OCI-LY7 (cell line): ENCODE data around the gene BDKRB2. TPM values are rescaled to one million over a fixed set of nuclear protein-coding genes. Genes with fewer than 3 reads are reported as not detected.

Experiments used
- BruUV-seq: library from RNA; stranded (reverse); fragments of 400-500 nt; replicated peaks from 2 replicates; lab custom pipeline; 2021; lab: Mats Ljungman, UMichigan
- CTCF ChIA-PET: fragments of 300-600 bp; sonication (Branson Sonifier 250); formaldehyde crosslinking; loops from one replicate; lab custom pipeline; 2022; ENCODE audit warnings: antibody characterized with exemption; ENCODE audit not compliant: unreplicated experiment; lab: Charles Lee
- POLR2A ChIA-PET: fragments of 300-600 bp; sonication (Branson Sonifier 250); formaldehyde crosslinking; loops from one replicate; lab custom pipeline; 2022; ENCODE audit warnings: antibody characterized with exemption; lab: Charles Lee
- DNase-seq: peaks from one replicate; pipeline ENCODE4 v3.0.0-alpha.2; 2015; ENCODE audit warnings: low spot score
- H2AFZ ChIP-seq: fragments of 200-600 bp; sonication (generic), shearing (Covaris generic); 2 replicates; pipeline ENCODE4 v1.6.1; 2014; ENCODE audit warnings: mild to moderate bottlenecking, antibody characterized with exemption, low read length, moderate library complexity
- H3K27ac ChIP-seq: fragments of 200-600 bp; sonication (generic); 2 replicates; pipeline ENCODE4 v1.5.1; 2014; ENCODE audit warnings: mixed run types, low read depth, mild to moderate bottlenecking, moderate library complexity, low read length, inconsistent platforms; ENCODE audit not compliant: poor library complexity, severe bottlenecking
- H3K36me3 ChIP-seq: fragments of 200-600 bp; sonication (generic); 2 replicates; pipeline ENCODE4 v1.6.1; 2014; ENCODE audit warnings: mild to moderate bottlenecking, antibody characterized with exemption, low read length, moderate library complexity, mixed read lengths; ENCODE audit not compliant: insufficient read depth
- H3K4me1 ChIP-seq: fragments of 200-600 bp; sonication (generic); 2 replicates; pipeline ENCODE4 v1.5.1; 2014; ENCODE audit warnings: mild to moderate bottlenecking, low read length; ENCODE audit not compliant: insufficient read depth, poor library complexity, severe bottlenecking
- H3K4me2 ChIP-seq: fragments of 200-600 bp; sonication (generic); 2 replicates; pipeline ENCODE4 v1.6.1; 2014; ENCODE audit warnings: mild to moderate bottlenecking, low read length
- H3K4me3 ChIP-seq: fragments of 200-600 bp; sonication (generic); 2 replicates; pipeline ENCODE4 v1.5.1; 2014; ENCODE audit warnings: mild to moderate bottlenecking, low read depth, low read length; ENCODE audit not compliant: poor library complexity, severe bottlenecking
- H3K79me2 ChIP-seq: fragments of 200-600 bp; sonication (generic); 2 replicates; pipeline ENCODE4 v1.6.1; 2016; ENCODE audit warnings: low read depth, mild to moderate bottlenecking, low read length, moderate library complexity, mixed read lengths; ENCODE audit not compliant: insufficient read depth
- H3K9me2 ChIP-seq: fragments of 200-600 bp; sonication (generic); 2 replicates; pipeline ENCODE4 v1.6.1; 2016; ENCODE audit warnings: mild to moderate bottlenecking, low read length, mixed read lengths; ENCODE audit not compliant: insufficient read depth
- H3K9me3 ChIP-seq: fragments of 200-600 bp; sonication (generic); 2 replicates; pipeline ENCODE4 v1.6.1; 2014; ENCODE audit warnings: mild to moderate bottlenecking, mixed run types, low read length, mixed read lengths
- H4K20me1 ChIP-seq: fragments of 200-600 bp; sonication (generic); 2 replicates; pipeline ENCODE4 v1.6.1; 2014; ENCODE audit warnings: mild to moderate bottlenecking, antibody characterized with exemption, low read length, moderate library complexity, mixed read lengths; ENCODE audit not compliant: insufficient read depth
- CTCF ChIP-seq: fragments of 200-600 bp; sonication (generic); conservative IDR thresholded peaks from 2 replicates; pipeline ENCODE4 v1.5.1; 2014; ENCODE audit warnings: mild to moderate bottlenecking, antibody characterized with exemption, low read length, moderate library complexity, mixed read lengths
- EZH2phosphoT487 ChIP-seq: fragments of 200-600 bp; sonication (generic); IDR thresholded peaks from 2 replicates; pipeline ENCODE4 v1.6.1; 2018; ENCODE audit warnings: low read depth, borderline replicate concordance, mild to moderate bottlenecking, mixed run types, antibody characterized with exemption, low read length, moderate library complexity, mixed read lengths
- intact Hi-C: fragments of 100-400 bp; cut with micrococcal nuclease; formaldehyde crosslinking; loops from one replicate; pipeline ENCODE4 v1.10.0; 2022; ENCODE audit not compliant: unreplicated experiment
- total RNA-seq, 2 experiments: library from RNA; depleted of rRNA in 1 of 2; stranded (reverse); fragments of >200 nt in 1 of 2; shearing (Covaris generic) in 1 of 2; gene quantifications; 2 replicates each; pipeline ENCODE4 v1.2.3, GENCODE V29; 2014 to 2022

BDKRB2 gene
- total RNA-seq, 2 experiments from 2014 or later: 0.17 TPM; not detected in 1

GRCh38 chr14:96233661-96234060 lies 29.0 kb downstream of the BDKRB2 start:
- no peak for DNase-seq
- H3K4me1 ChIP-seq: no peaks in the 10 kb centered on the region
- BruUV-seq: no TSS peak
- no peaks in the 10 kb centered on the region for H3K9me3 ChIP-seq
- TF ChIP-seq EZH2phosphoT487: no peak
- no peak for TF ChIP-seq CTCF
- ChIA-PET CTCF (no interaction called here), POLR2A (no interaction called here)
- H4K20me1 ChIP-seq: no peaks in the 10 kb centered on the region
- no peak overlapping the region for H2AFZ ChIP-seq
- H3K9me2 ChIP-seq: no peaks in the 10 kb centered on the region
- H3K4me3 ChIP-seq: no peak overlapping the region
- H3K79me2 ChIP-seq: no peaks in the 10 kb centered on the region
- H3K4me2 ChIP-seq: no peak overlapping the region
- intact Hi-C loops: no loop called here
- no peaks in the 10 kb centered on the region for H3K36me3 ChIP-seq
- no peak overlapping the region for H3K27ac ChIP-seq

- Histone ChIP-seq H3K9me3 (no peaks in the 10 kb centered on the region), H3K9me2 (no peaks in the 10 kb centered on the region), H3K4me2 (no peak overlapping the region), H2AFZ (no peak overlapping the region), H4K20me1 (no peaks in the 10 kb centered on the region), H3K27ac (no peak overlapping the region), H3K4me3 (no peak overlapping the region), H3K4me1 (no peaks in the 10 kb centered on the region), H3K79me2 (no peaks in the 10 kb centered on the region), H3K36me3 (no peaks in the 10 kb centered on the region)
- POLR2A ChIA-PET: no interaction called here
- no peak for TF ChIP-seq EZH2phosphoT487
- TF ChIP-seq CTCF: no peak
- CTCF ChIA-PET: no interaction called here
- intact Hi-C loops: no loop called here
- no peak for DNase-seq
- no TSS peak for BruUV-seq
Observed at GRCh38 chr14:96235426-96235825, 30.8 kb downstream of the BDKRB2 start.

- H3K4me1 ChIP-seq: no peaks in the 10 kb centered on the region
- BruUV-seq: no TSS peak
- no peak overlapping the region for H3K27ac ChIP-seq
- intact Hi-C loops: no loop called here
- POLR2A ChIA-PET: no interaction called here
- H3K79me2 ChIP-seq: no peaks in the 10 kb centered on the region
- H3K36me3 ChIP-seq: no peaks in the 10 kb centered on the region
- TF ChIP-seq EZH2phosphoT487: no peak
- TF ChIP-seq CTCF: no peak
- no peaks in the 10 kb centered on the region for H4K20me1 ChIP-seq
- no peak for DNase-seq
- no peak overlapping the region for H3K4me3 ChIP-seq
- H3K9me2 ChIP-seq: no peaks in the 10 kb centered on the region
- CTCF ChIA-PET: no interaction called here
- H3K4me2 ChIP-seq: no peak overlapping the region
- H2AFZ ChIP-seq: no peak overlapping the region
- H3K9me3 ChIP-seq: no peaks in the 10 kb centered on the region
Observed at GRCh38 chr14:96237641-96238040, 33.0 kb downstream of the BDKRB2 start.
